Measurements from ENCODE around the gene SPDYE16. TPM values are rescaled to one million over a fixed set of nuclear protein-coding genes. Genes with fewer than 3 reads are reported as not detected.
"Not testable (repeated sequence)": the region's sequence is repeated elsewhere in the genome, so short reads cannot be mapped to it uniquely, and the experiment has no call there.

SPDYE16 gene
- total RNA-seq, 1 donor from 2014 or later, result 0.18 TPM

- Mint-ChIP-seq H3K4me3 (no peak overlapping the region), H3K36me3 (no peaks in the 10 kb centered on the region), H3K27ac (no peak overlapping the region), H3K9me3 (no peaks in the 10 kb centered on the region), H3K4me1 (peaks cover 1% of the 10 kb centered on the region), H3K27me3 (ENCODE audit: low read depth) (no peaks in the 10 kb centered on the region)
- TF ChIP-seq CTCF (IDR thresholded peaks at IDR 0.05; ENCODE audit: unreplicated experiment), result no peak
- no peak for DNase-seq (ENCODE audit: low spot score in 2 of 2, unreplicated experiment in 2 of 2)
Measured at GRCh38 chr7:76515999-76516443, 27.1 kb downstream of the SPDYE16 start.

- TF ChIP-seq CTCF (IDR thresholded peaks at IDR 0.05; ENCODE audit: unreplicated experiment), result no peak
- DNase-seq (ENCODE audit: low spot score in 2 of 2, unreplicated experiment in 2 of 2), result no peak
- Mint-ChIP-seq H3K36me3 (no peaks in the 10 kb centered on the region), H3K27ac (no peak overlapping the region), H3K4me3 (no peak overlapping the region), H3K9me3 (no peaks in the 10 kb centered on the region), H3K27me3 (ENCODE audit: low read depth) (no peaks in the 10 kb centered on the region), H3K4me1 (peaks cover 1% of the 10 kb centered on the region)
Measured at GRCh38 chr7:76514926-76515771, 27.9 kb downstream of the SPDYE16 start.

GRCh38 chr7:76513817-76514799, 29.0 kb downstream of the SPDYE16 start:
- H3K27me3 Mint-ChIP-seq (ENCODE audit: low read depth), result no peaks in the 10 kb centered on the region
- no peaks in the 10 kb centered on the region for H3K9me3 Mint-ChIP-seq
- TF ChIP-seq CTCF (IDR thresholded peaks at IDR 0.05; ENCODE audit: unreplicated experiment), result no peak
- no peak for DNase-seq (ENCODE audit: low spot score in 2 of 2, unreplicated experiment in 2 of 2)
- no peak overlapping the region for H3K27ac Mint-ChIP-seq
- no peaks in the 10 kb centered on the region for H3K36me3 Mint-ChIP-seq
- H3K4me3 Mint-ChIP-seq, result no peak overlapping the region
- H3K4me1 Mint-ChIP-seq, result peaks cover 6% of the 10 kb centered on the region

- Mint-ChIP-seq H3K27me3 (ENCODE audit: low read depth) (no peaks in the 10 kb centered on the region), H3K9me3 (no peaks in the 10 kb centered on the region), H3K4me1 (peaks cover 6% of the 10 kb centered on the region), H3K4me3 (no peak overlapping the region), H3K36me3 (no peaks in the 10 kb centered on the region), H3K27ac (no peak overlapping the region)
- DNase-seq (ENCODE audit: low spot score in 2 of 2, unreplicated experiment in 2 of 2), result no peak
- TF ChIP-seq CTCF (IDR thresholded peaks at IDR 0.05; ENCODE audit: unreplicated experiment), result peak; percentile 55
Measured at GRCh38 chr7:76512941-76513816, 29.9 kb downstream of the SPDYE16 start.

- not testable (repeated sequence) for H3K4me1 Mint-ChIP-seq; DNase-seq (ENCODE audit: low spot score in 2 of 2, unreplicated experiment in 2 of 2); H3K27me3 Mint-ChIP-seq (ENCODE audit: low read depth); H3K4me3 Mint-ChIP-seq; H3K27ac Mint-ChIP-seq; H3K9me3 Mint-ChIP-seq; H3K36me3 Mint-ChIP-seq
Measured at GRCh38 chr7:76511911-76512885, 30.9 kb downstream of the SPDYE16 start.

- not testable (repeated sequence) for H3K4me1 Mint-ChIP-seq; H3K36me3 Mint-ChIP-seq; H3K27me3 Mint-ChIP-seq (ENCODE audit: low read depth); H3K9me3 Mint-ChIP-seq; DNase-seq (ENCODE audit: low spot score in 2 of 2, unreplicated experiment in 2 of 2); H3K27ac Mint-ChIP-seq; H3K4me3 Mint-ChIP-seq
Measured at GRCh38 chr7:76511200-76511910, 31.7 kb downstream of the SPDYE16 start.
